HepG2 (cell line): ENCODE measurements around the gene UCP2. TPM values are rescaled to one million over a fixed set of nuclear protein-coding genes. Genes with fewer than 3 reads are reported as not detected.

Experiments
- ATAC-seq: fragments of 200-7000 bp; cut with Tn5 transposase; 3 replicates; pipeline ENCODE4 v1.9.1; 2020; ENCODE audit warnings: mild to moderate bottlenecking, moderate library complexity
- BruUV-seq: library from RNA; stranded (reverse); fragments of 400-500 nt; replicated peaks from 2 replicates; lab custom pipeline; 2021; lab: Mats Ljungman, UMichigan
- CTCF ChIA-PET: fragments of 300-600 bp; formaldehyde crosslinking; extraction: SDS; loops from one replicate; lab custom pipeline; 2021; ENCODE audit warnings: low total read pairs, inconsistent platforms, low intra/inter-chr PET ratio; lab: Yijun Ruan, JAX
- POLR2A ChIA-PET: fragments of 350-600 bp; sonication (Branson Sonifier 250); formaldehyde crosslinking; loops from one replicate; lab custom pipeline; 2020; ENCODE audit warnings: antibody characterized with exemption, inconsistent platforms; lab: Yijun Ruan, JAX
- DNase-seq: peaks from one replicate; pipeline ENCODE4 v3.0.0-alpha.2; 2015; ENCODE audit warnings: low spot score
- FAIRE-seq: peaks from 3 replicates; lab custom pipeline; 2011; peaks lifted over from hg19 to GRCh38; lab: Jason Lieb, UNC
- H2AFZ ChIP-seq: one replicate; pipeline ENCODE4 v1.6.1; 2011; ENCODE audit warnings: low read length, inconsistent platforms
- H3K27ac ChIP-seq: fragments of 300-600 bp; 3 replicates; pipeline ENCODE4 v1.8.0; 2011; ENCODE audit warnings: mixed run types, mild to moderate bottlenecking, mixed read lengths, low read length, inconsistent platforms; ENCODE audit not compliant: insufficient read depth; ENCODE audit errors: extremely low read length
- H3K27me3 ChIP-seq, 2 experiments: fragments of 200-600 bp in 1 of 2; 2 replicates in 1 of 2; 3 replicates in 1 of 2; pipeline versions ENCODE4 v1.6.0 to v1.8.0; 2011; ENCODE audit warnings: low read length in 2 of 2, mild to moderate bottlenecking in 2 of 2, moderate library complexity in 2 of 2, inconsistent platforms in 1 of 2; ENCODE audit not compliant: insufficient read depth in 2 of 2, control insufficient read depth in 1 of 2
- H3K36me3 ChIP-seq, 2 experiments: fragments of 200-600 bp in 1 of 2; replicated peaks in 1 of 2; 2 replicates in 1 of 2; 3 replicates in 1 of 2; pipeline versions ENCODE4 v1.5.1 to v1.8.0; 2011; ENCODE audit warnings: low read length in 2 of 2, inconsistent platforms in 1 of 2; ENCODE audit not compliant: insufficient read depth in 2 of 2, control insufficient read depth in 1 of 2
- H3K4me1 ChIP-seq: 2 replicates; pipeline ENCODE4 v1.5.1; 2012; ENCODE audit warnings: low read length, inconsistent platforms; ENCODE audit not compliant: insufficient read depth
- H3K4me2 ChIP-seq: 2 replicates; pipeline ENCODE4 v1.6.0; 2011; ENCODE audit warnings: low read depth, low read length, inconsistent platforms
- H3K4me3 ChIP-seq, 3 experiments: fragments of 200-600 bp in 1 of 3; sonication (generic), shearing (Covaris generic) in 1 of 3; replicated peaks in 1 of 3; 2 replicates each; pipeline ENCODE4 v1.5.1; 2011 to 2016; ENCODE audit warnings: low read length in 3 of 3, inconsistent platforms in 2 of 3, low read depth in 2 of 3, mild to moderate bottlenecking in 2 of 3, control low read depth in 1 of 3, mixed read lengths in 1 of 3; ENCODE audit not compliant: insufficient read depth in 1 of 3
- H3K79me2 ChIP-seq: one replicate; pipeline ENCODE4 v1.6.1; 2011; ENCODE audit warnings: low read length, inconsistent platforms; ENCODE audit not compliant: insufficient read depth
- H3K9ac ChIP-seq: 2 replicates; pipeline ENCODE4 v1.6.0; 2011; ENCODE audit warnings: mild to moderate bottlenecking, low read depth, low read length, inconsistent platforms; ENCODE audit not compliant: insufficient read depth
- H3K9me3 ChIP-seq: 2 replicates; pipeline ENCODE4 v1.5.1; 2012; ENCODE audit warnings: mild to moderate bottlenecking, low read length
- H4K20me1 ChIP-seq: 2 replicates; pipeline ENCODE4 v1.6.0; 2011; ENCODE audit warnings: inconsistent platforms, mild to moderate bottlenecking, low read length, moderate library complexity; ENCODE audit not compliant: insufficient read depth
- ATF7-NPFF ChIP-seq: sonication (generic); formaldehyde crosslinking; IDR thresholded peaks from 2 replicates; pipeline ENCODE4 v1.8.1; 2023; ENCODE audit warnings: mild to moderate bottlenecking, low read depth, missing genetic modification reagents, moderate library complexity
- KDM4B ChIP-seq: sonication (generic); formaldehyde crosslinking; IDR thresholded peaks from 2 replicates; pipeline ENCODE4 v1.4.0; 2020; ENCODE audit warnings: missing genetic modification reagents
- PAF1 ChIP-seq: IDR thresholded peaks from 2 replicates; pipeline ENCODE4 v1.6.1; 2016; ENCODE audit warnings: missing genetic modification reagents, missing compliant biosample characterization
- POLR2AphosphoS5 ChIP-seq: IDR thresholded peaks from 2 replicates; pipeline ENCODE4 v1.6.1; 2012; ENCODE audit warnings: low read depth, low read length
- POLR2G ChIP-seq: fragments of 200-400 bp; formaldehyde crosslinking; IDR thresholded peaks from 2 replicates; pipeline ENCODE4 v1.6.1; 2018; ENCODE audit warnings: mild to moderate bottlenecking, low read depth, low read length, moderate library complexity
- TEAD2 ChIP-seq: sonication (generic); formaldehyde crosslinking; IDR thresholded peaks from 2 replicates; pipeline ENCODE4 v1.9.0; 2021; ENCODE audit warnings: missing genetic modification reagents
- ZIK1 ChIP-seq: sonication (generic); formaldehyde crosslinking; IDR thresholded peaks from 2 replicates; pipeline ENCODE4 v1.5.0; 2020; ENCODE audit warnings: mild to moderate bottlenecking, low read depth, missing genetic modification reagents, borderline replicate concordance
- ZNF225 ChIP-seq: sonication (generic); formaldehyde crosslinking; IDR thresholded peaks from 2 replicates; pipeline ENCODE4 v1.4.0; 2020; ENCODE audit warnings: mild to moderate bottlenecking, missing genetic modification reagents
- ZNF317 ChIP-seq: sonication (generic); formaldehyde crosslinking; IDR thresholded peaks from 2 replicates; pipeline ENCODE4 v1.5.0; 2020; ENCODE audit warnings: mild to moderate bottlenecking, missing genetic modification reagents
- ZNF552 ChIP-seq: sonication (generic); formaldehyde crosslinking; IDR thresholded peaks from 2 replicates; pipeline ENCODE4 v1.9.0; 2022; ENCODE audit warnings: missing genetic modification reagents, mild to moderate bottlenecking, borderline replicate concordance
- ZNF562 ChIP-seq: sonication (generic); formaldehyde crosslinking; IDR thresholded peaks from 2 replicates; pipeline ENCODE4 v1.8.0; 2022; ENCODE audit warnings: missing genetic modification reagents, borderline replicate concordance
- ZNF660 ChIP-seq: sonication (generic); formaldehyde crosslinking; IDR thresholded peaks from 2 replicates; pipeline ENCODE4 v1.5.1; 2020; ENCODE audit warnings: mild to moderate bottlenecking, low read depth, missing genetic modification reagents, borderline replicate concordance
- ZNF839 ChIP-seq: sonication (generic); formaldehyde crosslinking; IDR thresholded peaks from 2 replicates; pipeline ENCODE4 v1.4.0; 2020; ENCODE audit warnings: missing genetic modification reagents, mild to moderate bottlenecking, borderline replicate concordance
- WGBS: methylation state at CpG from one replicate; pipeline ENCODE4 v1.1.6; 2017; ENCODE audit warnings: low lambda C conversion rate; 5-methylcytosine and 5-hydroxymethylcytosine counted together
- in situ Hi-C: cut with HindIII; loops from 2 replicates; pipeline ENCODE4 v1.10.0; 2017; ENCODE audit warnings: low pct_unique_long_range_greater_than_20kb; ENCODE audit not compliant: extremely low pct_ligation_motif_present
- intact Hi-C: fragments of 100-400 bp; cut with micrococcal nuclease; formaldehyde crosslinking; loops from one replicate; pipeline ENCODE4 v1.10.0; 2022; ENCODE audit not compliant: unreplicated experiment
- polyA plus RNA-seq, 8 experiments: library from polyadenylated mRNA; depleted of rRNA in 3 of 8; stranded (reverse) in 7 of 8; unstranded in 1 of 8; fragments of >200 nt; fragmentation: Illumina TruSeq in 4 of 8; extraction: Trizol in 4 of 8; gene quantifications; 2 replicates each; pipeline versions ENCODE4 v1.2.1 to v1.2.3, GENCODE V29; 2011 to 2016; ENCODE audit warnings: low read depth in 4 of 8, missing spikeins in 1 of 8, mixed read lengths in 1 of 8; ENCODE audit not compliant: insufficient read depth in 1 of 8
- total RNA-seq, 5 experiments: library from RNA; depleted of rRNA; stranded (reverse); fragments of >200 nt; fragmentation: Illumina TruSeq; extraction: Trizol; gene quantifications; 2 replicates each; pipeline ENCODE4 v1.2.3, GENCODE V29; 2016; ENCODE audit warnings: low read depth in 1 of 5
- TF ChIP-seq, protein P1 (sequence below): sonication (generic); formaldehyde crosslinking; IDR thresholded peaks from 2 replicates; pipeline ENCODE4 v1.9.0; 2021; ENCODE audit warnings: missing genetic modification reagents, mild to moderate bottlenecking, borderline replicate concordance
- TF ChIP-seq, protein P2 (sequence below): IDR thresholded peaks from 2 replicates; pipeline ENCODE4 v1.6.1; 2016; ENCODE audit warnings: mild to moderate bottlenecking

UCP2 gene
- total and polyA plus RNA-seq, 2 of the 13 experiments (the other 11 are each of a cell fraction or from before 2014, with no cell fraction given), result 2.7 to 3.2 TPM

DNA sequence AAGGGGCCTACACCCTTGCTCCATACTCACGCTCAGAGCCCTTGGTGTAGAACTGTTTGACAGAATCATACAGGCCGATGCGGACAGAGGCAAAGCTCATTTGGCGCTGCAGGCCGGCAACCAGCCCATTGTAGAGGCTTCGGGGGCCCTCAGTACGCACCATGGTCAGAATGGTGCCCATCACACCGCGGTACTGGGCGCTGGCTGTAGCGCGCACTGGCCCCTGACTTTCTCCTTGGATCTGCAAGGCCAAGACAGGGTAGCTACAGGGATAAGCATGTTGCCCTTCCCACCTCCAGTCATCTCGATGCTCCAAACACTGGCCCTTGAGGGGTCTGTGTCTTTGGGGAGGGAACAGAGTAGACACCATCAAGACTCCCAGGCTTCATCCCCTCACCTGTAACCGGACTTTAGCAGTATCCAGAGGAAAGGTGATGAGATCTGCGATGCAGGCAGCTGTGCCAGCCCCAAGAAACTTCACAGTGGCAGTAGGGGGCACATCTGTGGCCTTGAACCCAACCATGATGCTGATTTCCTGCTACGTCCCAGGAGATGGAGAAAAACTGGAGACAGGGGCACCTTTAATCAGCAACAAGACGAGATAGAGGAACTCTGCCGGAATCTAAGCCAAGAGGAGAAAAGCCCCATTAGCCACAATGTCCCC is 4.7 kb downstream of the UCP2 start:
- H4K20me1 ChIP-seq, result no peaks in the 10 kb centered on the region
- H3K27ac ChIP-seq, result no peak overlapping the region
- 98% methylated on average over 14 of the region's 18 CpGs for WGBS
- H3K4me3 ChIP-seq, result no peak overlapping the region
- no peak for DNase-seq
- in situ Hi-C loops, result no loop called here
- POLR2A ChIA-PET, result no interaction called here
- no peak for TF ChIP-seq ATF7-NPFF
- TF ChIP-seq ZNF552 (CRISPR knock-in tag), result no peak
- TF ChIP-seq, protein P1, sequence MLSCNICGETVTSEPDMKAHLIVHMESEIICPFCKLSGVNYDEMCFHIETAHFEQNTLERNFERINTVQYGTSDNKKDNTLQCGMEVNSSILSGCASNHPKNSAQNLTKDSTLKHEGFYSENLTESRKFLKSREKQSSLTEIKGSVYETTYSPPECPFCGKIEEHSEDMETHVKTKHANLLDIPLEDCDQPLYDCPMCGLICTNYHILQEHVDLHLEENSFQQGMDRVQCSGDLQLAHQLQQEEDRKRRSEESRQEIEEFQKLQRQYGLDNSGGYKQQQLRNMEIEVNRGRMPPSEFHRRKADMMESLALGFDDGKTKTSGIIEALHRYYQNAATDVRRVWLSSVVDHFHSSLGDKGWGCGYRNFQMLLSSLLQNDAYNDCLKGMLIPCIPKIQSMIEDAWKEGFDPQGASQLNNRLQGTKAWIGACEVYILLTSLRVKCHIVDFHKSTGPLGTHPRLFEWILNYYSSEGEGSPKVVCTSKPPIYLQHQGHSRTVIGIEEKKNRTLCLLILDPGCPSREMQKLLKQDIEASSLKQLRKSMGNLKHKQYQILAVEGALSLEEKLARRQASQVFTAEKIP (CRISPR knock-in tag), result no peak
- TF ChIP-seq KDM4B, result no peak
- no peak for TF ChIP-seq ZNF225 (CRISPR knock-in tag)
- TF ChIP-seq ZNF562 (CRISPR knock-in tag), result no peak
- no peak for TF ChIP-seq POLR2AphosphoS5
- TF ChIP-seq TEAD2 (CRISPR knock-in tag), result no peak
- TF ChIP-seq, protein P2, sequence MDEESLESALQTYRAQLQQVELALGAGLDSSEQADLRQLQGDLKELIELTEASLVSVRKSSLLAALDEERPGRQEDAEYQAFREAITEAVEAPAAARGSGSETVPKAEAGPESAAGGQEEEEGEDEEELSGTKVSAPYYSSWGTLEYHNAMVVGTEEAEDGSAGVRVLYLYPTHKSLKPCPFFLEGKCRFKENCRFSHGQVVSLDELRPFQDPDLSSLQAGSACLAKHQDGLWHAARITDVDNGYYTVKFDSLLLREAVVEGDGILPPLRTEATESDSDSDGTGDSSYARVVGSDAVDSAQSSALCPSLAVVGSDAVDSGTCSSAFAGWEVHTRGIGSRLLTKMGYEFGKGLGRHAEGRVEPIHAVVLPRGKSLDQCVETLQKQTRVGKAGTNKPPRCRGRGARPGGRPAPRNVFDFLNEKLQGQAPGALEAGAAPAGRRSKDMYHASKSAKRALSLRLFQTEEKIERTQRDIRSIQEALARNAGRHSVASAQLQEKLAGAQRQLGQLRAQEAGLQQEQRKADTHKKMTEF (CRISPR knock-in tag), result no peak
- no peak for TF ChIP-seq ZNF660 (CRISPR knock-in tag)
- TF ChIP-seq ZNF317 (CRISPR knock-in tag), result no peak
- no peak for TF ChIP-seq ZIK1 (CRISPR knock-in tag)
- no peak for TF ChIP-seq ZNF839 (CRISPR knock-in tag)
- TF ChIP-seq POLR2G, result no peak
- TF ChIP-seq PAF1 (CRISPR knock-in tag), result no peak
- peaks cover 16 to 47% of the 10 kb centered on the region in 2 experiments; a peak in 4 of 5 replicates for H3K36me3 ChIP-seq
- no peak overlapping the region for H2AFZ ChIP-seq
- peaks cover 31% of the 10 kb centered on the region for H3K4me1 ChIP-seq
- no TSS peak for BruUV-seq
- intact Hi-C loops, result no loop called here
- ATAC-seq, result no peak
- no peak overlapping the region for H3K9ac ChIP-seq
- no peaks in the 10 kb centered on the region for H3K9me3 ChIP-seq
- H3K27me3 ChIP-seq, result no peaks in the 10 kb centered on the region
- peaks cover 3% of the 10 kb centered on the region for H3K79me2 ChIP-seq
- H3K4me2 ChIP-seq, result no peak overlapping the region
- no peak for FAIRE-seq
- CTCF ChIA-PET, result no interaction called here
